Stomach (tissue), 9 donors: ENCODE results near the gene MEGF10. TPM values are rescaled to one million over a fixed set of nuclear protein-coding genes. Genes with fewer than 3 reads are reported as not detected.

ENCODE experiments used
- DNase-seq, 2 donors: peaks; one replicate each; pipeline versions ENCODE4 v3.0.0 to v3.0.0-alpha.2; 2013 to 2019
- H3K27ac ChIP-seq, 5 donors: fragments of 200-600 bp in 4 of 5; sonication (generic) in 4 of 5; one replicate each; pipeline ENCODE4 v1.5.1; 2013 to 2019; ENCODE audit warnings: mild to moderate bottlenecking in 1 of 5, moderate library complexity in 1 of 5
- H3K27me3 ChIP-seq, 3 donors: fragments of 200-600 bp; sonication (generic); one replicate each; pipeline ENCODE4 v1.5.1; 2017 to 2019; ENCODE audit warnings: mixed run types in 1 of 3
- H3K36me3 ChIP-seq, 4 donors: fragments of 200-600 bp; sonication (generic); 1 replicate in 3 of 4; 2 replicates in 1 of 4; pipeline ENCODE4 v1.5.1; 2016 to 2019
- H3K4me1 ChIP-seq, 4 donors: fragments of 200-600 bp; sonication (generic); one replicate each; pipeline ENCODE4 v1.5.1; 2016 to 2019
- H3K4me3 ChIP-seq, 4 donors: fragments of 200-600 bp; sonication (generic) in 3 of 4; one replicate each; pipeline ENCODE4 v1.5.1; 2016 to 2019; ENCODE audit warnings: mild to moderate bottlenecking in 1 of 4
- H3K9me3 ChIP-seq, 4 donors: fragments of 200-600 bp; sonication (generic); one replicate each; pipeline ENCODE4 v1.5.1; 2016 to 2019
- CTCF ChIP-seq, 7 experiments: fragments of 450-650 bp in 4 of 7; fragments of 200-600 bp in 3 of 7; sonication (generic) in 3 of 7; IDR thresholded peaks; one replicate each; pipeline ENCODE4 v1.5.1; 2016 to 2019; ENCODE audit warnings: antibody characterized with exemption in 7 of 7, control low read depth in 2 of 7, mild to moderate bottlenecking in 1 of 7
- EP300 ChIP-seq: sonication (generic); formaldehyde crosslinking; IDR thresholded peaks from one replicate; pipeline ENCODE4 v1.6.1; 2017; ENCODE audit warnings: antibody characterized with exemption
- POLR2A ChIP-seq, 4 donors: fragments of 450-650 bp; IDR thresholded peaks; one replicate each; pipeline ENCODE4 v1.6.1; 2016; ENCODE audit warnings: antibody characterized with exemption in 4 of 4, control low read depth in 2 of 4, mild to moderate bottlenecking in 1 of 4, moderate library complexity in 1 of 4
- POLR2AphosphoS5 ChIP-seq, 3 donors: sonication (generic); formaldehyde crosslinking; IDR thresholded peaks; one replicate each; pipeline ENCODE4 v1.6.1; 2016; ENCODE audit warnings: antibody characterized with exemption in 3 of 3
- WGBS, 5 donors: extraction: QIAGEN DNeasy Blood & Tissue Kit in 3 of 5; methylation state at CpG; one replicate each; pipeline versions ENCODE4 v1.1.5 to v1.1.7; 2013 to 2018; 5-methylcytosine and 5-hydroxymethylcytosine counted together
- intact Hi-C: fragments of 100-400 bp; cut with DNase I; formaldehyde crosslinking; loops from one replicate; pipeline ENCODE4 v1.15.1; 2023; ENCODE audit warnings: low total_unique reads
- polyA plus RNA-seq, 3 donors: library from polyadenylated mRNA; stranded (reverse); fragments of 200-250 nt; gene quantifications; one replicate each; pipeline ENCODE4 v1.2.3, GENCODE V29; 2013
- total RNA-seq, 5 donors: library from RNA; depleted of rRNA; stranded (reverse); fragments of >200 nt; gene quantifications; one replicate each; pipeline versions ENCODE4 v1.1.0 to v1.2.3, GENCODE V29; 2014 to 2016
- donor health status: healthy with polysubstance abuse.
- donor health status: Bipolar disorder and iron deficiency.
- donor health status: healthy.

MEGF10 gene
- total and polyA plus RNA-seq, 8 donors: under 0.01 to 2.0 (median 0.05) TPM; not detected in 5

GRCh38 chr5:127418367-127418766 is 127.8 kb downstream of the MEGF10 start:
- no peaks in the 10 kb centered on the region for H3K27me3 ChIP-seq
- no peak overlapping the region for H3K27ac ChIP-seq
- H3K4me1 ChIP-seq: peaks cover 0 to 8% (median 0%) of the 10 kb centered on the region in 4 donors
- no peak overlapping the region for H3K4me3 ChIP-seq
- intact Hi-C loops: no loop called here
- H3K9me3 ChIP-seq: no peaks in the 10 kb centered on the region
- no peaks in the 10 kb centered on the region for H3K36me3 ChIP-seq
- no peak for TF ChIP-seq POLR2A (IDR thresholded peaks at IDR 0.05)
- no peak for TF ChIP-seq CTCF (IDR thresholded peaks at IDR 0.05)
- no peak for TF ChIP-seq EP300
- no peak for TF ChIP-seq POLR2AphosphoS5 (IDR thresholded peaks at IDR 0.05)
- DNase-seq: no peak
- WGBS, 5 donors: 59 to 89% (median 80%) methylated on average over 1 of the region's 1 CpG

GRCh38 chr5:127418974-127419682 is 128.5 kb downstream of the MEGF10 start:
- no peaks in the 10 kb centered on the region for H3K36me3 ChIP-seq
- intact Hi-C loops: no loop called here
- no peak overlapping the region for H3K27ac ChIP-seq
- DNase-seq: no peak
- no peaks in the 10 kb centered on the region for H3K9me3 ChIP-seq
- peaks cover 0 to 8% (median 0%) of the 10 kb centered on the region in 4 donors for H3K4me1 ChIP-seq
- TF ChIP-seq POLR2AphosphoS5 (IDR thresholded peaks at IDR 0.05): no peak
- no peak for TF ChIP-seq POLR2A (IDR thresholded peaks at IDR 0.05)
- no peak for TF ChIP-seq CTCF (IDR thresholded peaks at IDR 0.05)
- TF ChIP-seq EP300: no peak
- WGBS, 5 donors: 52 to 69% (median 67%) methylated on average over 7 of the region's 7 CpGs
- H3K27me3 ChIP-seq: no peaks in the 10 kb centered on the region
- no peak overlapping the region for H3K4me3 ChIP-seq

- Histone ChIP-seq H3K27ac (no peak overlapping the region), H3K4me3 (no peak overlapping the region), H3K36me3 (no peaks in the 10 kb centered on the region), H3K27me3 (no peaks in the 10 kb centered on the region), H3K9me3 (no peaks in the 10 kb centered on the region), H3K4me1 (peaks cover 0 to 8% (median 0%) of the 10 kb centered on the region in 4 donors)
- DNase-seq: no peak
- intact Hi-C loops: no loop called here
- no peak for TF ChIP-seq POLR2A (IDR thresholded peaks at IDR 0.05)
- TF ChIP-seq CTCF (IDR thresholded peaks at IDR 0.05): no peak
- no peak for TF ChIP-seq POLR2AphosphoS5 (IDR thresholded peaks at IDR 0.05)
- TF ChIP-seq EP300: no peak
- 80 to 93% (median 92%) methylated on average over 18 of the region's 18 CpGs for WGBS, 5 donors
Measured at GRCh38 chr5:127419683-127420257, 129.2 kb downstream of the MEGF10 start.

GRCh38 chr5:127420758-127421157 is 130.2 kb downstream of the MEGF10 start:
- Histone ChIP-seq H3K9me3 (no peaks in the 10 kb centered on the region), H3K36me3 (no peaks in the 10 kb centered on the region), H3K27ac (no peak overlapping the region), H3K27me3 (no peaks in the 10 kb centered on the region), H3K4me3 (no peak overlapping the region), H3K4me1 (peaks cover 0 to 8% (median 0%) of the 10 kb centered on the region in 4 donors)
- intact Hi-C loops: no loop called here
- TF ChIP-seq POLR2AphosphoS5 (IDR thresholded peaks at IDR 0.05) (no peak), EP300 (no peak), POLR2A (IDR thresholded peaks at IDR 0.05) (no peak), CTCF (IDR thresholded peaks at IDR 0.05) (no peak)
- DNase-seq: no peak
- 50 to 75% (median 68%) methylated on average over 3 of the region's 3 CpGs for WGBS, 5 donors
